ENCODE measurements around the gene COBL. TPM values are rescaled to one million over a fixed set of nuclear protein-coding genes. Genes with fewer than 3 reads are reported as not detected.

The COBL gene
- total and polyA plus RNA-seq, 2 experiments from 2014 or later, result 0.07 to 0.69 TPM

DNA sequence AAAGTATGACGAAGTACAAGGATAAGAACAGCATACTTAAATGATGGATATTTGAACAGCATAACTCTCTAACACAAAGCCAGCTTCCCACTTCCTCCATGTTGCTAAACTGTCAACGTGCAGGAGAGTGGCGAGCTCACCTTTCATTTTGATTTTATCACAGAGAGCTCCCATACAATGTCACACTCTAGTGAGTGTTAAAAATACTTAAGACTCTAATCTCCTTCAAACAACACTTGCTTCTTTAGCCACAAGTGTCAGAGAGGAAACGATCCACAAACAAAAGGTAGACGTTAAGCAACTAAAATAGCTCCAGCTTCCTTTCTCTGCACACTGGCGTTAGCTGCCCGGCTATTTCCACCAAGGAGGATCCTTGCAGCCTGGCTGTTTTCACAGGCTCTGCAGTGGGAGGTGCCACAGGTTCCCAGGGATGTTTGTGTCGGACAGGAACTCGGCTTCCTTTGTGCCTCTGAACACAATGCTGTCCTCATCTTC, 194.6 kb downstream of the COBL start:
- DNase-seq (ENCODE audit: low read depth in 1 of 2, low spot score in 1 of 2), result peak; percentile 15 to 69
- TF ChIP-seq, protein P1, sequence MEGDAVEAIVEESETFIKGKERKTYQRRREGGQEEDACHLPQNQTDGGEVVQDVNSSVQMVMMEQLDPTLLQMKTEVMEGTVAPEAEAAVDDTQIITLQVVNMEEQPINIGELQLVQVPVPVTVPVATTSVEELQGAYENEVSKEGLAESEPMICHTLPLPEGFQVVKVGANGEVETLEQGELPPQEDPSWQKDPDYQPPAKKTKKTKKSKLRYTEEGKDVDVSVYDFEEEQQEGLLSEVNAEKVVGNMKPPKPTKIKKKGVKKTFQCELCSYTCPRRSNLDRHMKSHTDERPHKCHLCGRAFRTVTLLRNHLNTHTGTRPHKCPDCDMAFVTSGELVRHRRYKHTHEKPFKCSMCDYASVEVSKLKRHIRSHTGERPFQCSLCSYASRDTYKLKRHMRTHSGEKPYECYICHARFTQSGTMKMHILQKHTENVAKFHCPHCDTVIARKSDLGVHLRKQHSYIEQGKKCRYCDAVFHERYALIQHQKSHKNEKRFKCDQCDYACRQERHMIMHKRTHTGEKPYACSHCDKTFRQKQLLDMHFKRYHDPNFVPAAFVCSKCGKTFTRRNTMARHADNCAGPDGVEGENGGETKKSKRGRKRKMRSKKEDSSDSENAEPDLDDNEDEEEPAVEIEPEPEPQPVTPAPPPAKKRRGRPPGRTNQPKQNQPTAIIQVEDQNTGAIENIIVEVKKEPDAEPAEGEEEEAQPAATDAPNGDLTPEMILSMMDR (IDR thresholded peaks at IDR 0.05; ENCODE audit: low read depth, low read length), result no peak
- peaks cover 37% of the 10 kb centered on the region for H3K27me3 ChIP-seq
- no peaks in the 10 kb centered on the region for H3K9me3 ChIP-seq (ENCODE audit: low read depth)
- no peak overlapping the region for H3K27ac ChIP-seq
- no peak overlapping the region for H3K4me3 ChIP-seq
- H3K36me3 ChIP-seq, result no peaks in the 10 kb centered on the region
- peaks cover 4% of the 10 kb centered on the region for H3K4me1 ChIP-seq (ENCODE audit: low read depth)

DNA sequence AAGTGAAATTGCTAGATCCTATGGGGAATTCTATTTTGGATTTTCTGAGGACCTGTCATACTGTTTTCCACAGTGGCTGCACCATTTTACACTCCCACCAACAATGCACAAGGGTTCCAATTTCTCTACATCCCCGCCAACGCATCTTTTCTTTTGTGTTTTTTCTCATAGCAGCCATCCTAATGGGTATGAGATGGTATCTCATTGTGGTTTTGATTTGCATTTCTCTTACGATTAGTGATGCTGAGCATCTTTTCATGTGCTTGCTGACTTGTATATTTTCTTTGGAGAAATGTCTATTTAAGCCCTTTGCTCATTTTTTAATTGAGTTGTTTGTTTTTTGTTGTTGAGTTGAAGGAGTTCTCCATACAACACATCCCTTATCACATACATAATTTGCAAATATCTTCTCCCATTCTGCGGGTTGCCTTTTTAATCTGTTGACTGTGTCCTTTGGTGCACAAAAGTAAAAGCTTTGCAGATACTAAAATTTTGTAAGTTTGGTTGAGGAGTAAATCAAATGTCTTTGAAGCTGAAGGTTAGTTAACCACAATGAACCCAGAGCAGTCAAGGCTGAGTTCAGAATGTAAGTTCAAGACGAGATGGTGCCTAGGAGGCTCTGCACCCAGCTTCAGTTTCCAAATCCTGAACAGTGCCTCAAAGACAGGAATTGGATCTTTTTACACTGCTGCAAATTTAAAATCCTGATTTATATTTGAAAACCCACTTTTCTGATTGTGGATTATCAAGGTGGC, 195.4 kb downstream of the COBL start:
- Histone ChIP-seq H3K4me1 (ENCODE audit: low read depth) (peaks cover 4% of the 10 kb centered on the region), H3K36me3 (no peaks in the 10 kb centered on the region), H3K27ac (no peak overlapping the region), H3K9me3 (ENCODE audit: low read depth) (no peaks in the 10 kb centered on the region), H3K27me3 (peaks cover 37% of the 10 kb centered on the region), H3K4me3 (no peak overlapping the region)
- no peak for DNase-seq (ENCODE audit: low read depth in 1 of 2, low spot score in 1 of 2)
- TF ChIP-seq, protein P1 (IDR thresholded peaks at IDR 0.05; ENCODE audit: low read depth, low read length), result no peak

DNA sequence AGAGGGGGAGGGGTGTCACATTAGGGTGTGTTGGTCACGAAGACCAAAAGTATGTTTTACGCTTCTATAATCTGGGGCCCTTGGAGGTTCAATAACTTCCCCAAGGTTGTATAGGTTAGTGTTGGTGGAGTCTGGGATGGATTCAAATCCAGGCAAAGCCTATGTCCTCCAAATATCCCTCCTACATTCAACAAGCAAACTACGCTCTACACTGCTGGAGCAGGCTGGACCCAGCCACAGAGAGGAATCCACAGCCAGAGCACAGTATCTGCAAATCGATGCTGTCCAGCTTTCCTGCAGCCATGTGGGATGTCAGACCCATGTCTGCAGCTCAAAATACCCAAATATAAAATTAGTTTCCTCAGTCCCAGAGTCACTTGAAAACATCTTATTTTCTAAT, 198.0 kb downstream of the COBL start:
- no peak overlapping the region for H3K27ac ChIP-seq
- H3K4me3 ChIP-seq, result no peak overlapping the region
- peak in 1 of 2 donors; percentile 30 for DNase-seq (ENCODE audit: low read depth in 1 of 2, low spot score in 1 of 2)
- H3K27me3 ChIP-seq, result peaks cover 19% of the 10 kb centered on the region
- peaks cover 4% of the 10 kb centered on the region for H3K4me1 ChIP-seq (ENCODE audit: low read depth)
- TF ChIP-seq, protein P1 (IDR thresholded peaks at IDR 0.05; ENCODE audit: low read depth, low read length), result no peak
- H3K36me3 ChIP-seq, result no peaks in the 10 kb centered on the region
- no peaks in the 10 kb centered on the region for H3K9me3 ChIP-seq (ENCODE audit: low read depth)

DNA sequence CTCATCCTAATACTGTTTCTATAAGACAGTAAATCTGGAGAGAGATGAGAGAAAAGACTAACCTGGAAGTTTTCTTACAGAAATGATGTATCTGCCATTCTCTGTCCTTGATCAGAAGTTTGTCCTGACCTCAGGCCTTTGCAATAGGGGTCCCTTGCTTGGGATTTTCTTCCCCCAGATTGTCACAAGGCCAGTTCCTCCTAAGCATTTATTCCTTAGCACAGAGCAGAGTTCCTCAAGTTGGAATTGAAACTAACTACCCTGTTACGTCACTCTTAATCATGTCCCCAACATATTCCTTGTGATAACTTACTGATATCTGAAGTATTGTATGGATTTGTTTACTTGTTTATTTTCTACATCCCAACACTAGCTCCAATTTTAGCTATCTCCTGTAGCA, 202.1 kb downstream of the COBL start:
- DNase-seq (ENCODE audit: low read depth in 1 of 2, low spot score in 1 of 2), result no peak
- no peak overlapping the region for H3K4me3 ChIP-seq
- TF ChIP-seq, protein P1 (IDR thresholded peaks at IDR 0.05; ENCODE audit: low read depth, low read length), result no peak
- peaks cover 6% of the 10 kb centered on the region for H3K27me3 ChIP-seq
- no peak overlapping the region for H3K27ac ChIP-seq
- H3K4me1 ChIP-seq (ENCODE audit: low read depth), result no peaks in the 10 kb centered on the region
- H3K36me3 ChIP-seq, result no peaks in the 10 kb centered on the region
- no peaks in the 10 kb centered on the region for H3K9me3 ChIP-seq (ENCODE audit: low read depth)

DNA sequence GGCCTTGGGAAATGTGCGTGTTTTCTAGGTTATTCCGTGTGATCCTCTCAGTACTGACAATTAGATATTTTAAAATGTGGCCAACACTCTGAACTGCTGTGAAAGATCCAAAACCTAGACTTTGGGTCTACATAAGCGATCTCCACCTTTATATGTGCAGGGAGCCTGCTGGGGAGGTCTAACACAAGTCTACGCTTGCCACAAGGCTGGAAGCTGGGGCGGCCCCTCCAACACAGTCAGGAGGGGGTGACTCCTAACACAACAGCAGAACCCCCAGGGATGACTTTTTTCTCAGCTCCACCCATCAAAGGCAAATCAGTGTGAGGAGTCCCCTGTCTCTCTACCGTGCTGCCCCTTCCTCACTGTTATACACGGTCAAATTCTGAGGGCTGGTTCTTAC, 202.6 kb downstream of the COBL start:
- Histone ChIP-seq H3K9me3 (ENCODE audit: low read depth) (no peaks in the 10 kb centered on the region), H3K36me3 (no peaks in the 10 kb centered on the region), H3K27ac (no peak overlapping the region), H3K27me3 (peaks cover 6% of the 10 kb centered on the region), H3K4me1 (ENCODE audit: low read depth) (no peaks in the 10 kb centered on the region), H3K4me3 (no peak overlapping the region)
- TF ChIP-seq, protein P1 (IDR thresholded peaks at IDR 0.05; ENCODE audit: low read depth, low read length), result no peak
- no peak for DNase-seq (ENCODE audit: low read depth in 1 of 2, low spot score in 1 of 2)
